Heart left ventricle (tissue), 16 donors: Measurements from ENCODE around the gene HOXB1. TPM values are rescaled to one million over a fixed set of nuclear protein-coding genes. Genes with fewer than 3 reads are reported as not detected.
A peak's percentile ranks its signal among the peaks of the same experiment; 100 is the strongest.

Experiments
- ATAC-seq, 4 donors: fragments of 200-7000 bp; cut with Tn5 transposase; one replicate each; pipeline ENCODE4 v1.9.1; 2020 to 2022; ENCODE audit warnings: moderate library complexity in 4 of 4, mild to moderate bottlenecking in 3 of 4, moderate number of reproducible peaks in 1 of 4
- DNase-seq, 5 donors: peaks; one replicate each; pipeline ENCODE4 v3.0.0-alpha.2; 2020
- H3K27ac ChIP-seq, 12 donors: fragments of 200-600 bp; sonication (generic) in 4 of 12; one replicate each; pipeline versions ENCODE4 v1.5.0 to v1.8.0; 2016 to 2022; ENCODE audit warnings: mild to moderate bottlenecking in 2 of 12
- H3K27me3 ChIP-seq, 9 donors: fragments of 200-600 bp; sonication (generic) in 2 of 9; one replicate each; pipeline versions ENCODE4 v1.5.1 to v1.8.0; 2016 to 2022; ENCODE audit warnings: mild to moderate bottlenecking in 3 of 9
- H3K36me3 ChIP-seq, 9 donors: fragments of 200-600 bp; sonication (generic) in 2 of 9; one replicate each; pipeline versions ENCODE4 v1.5.0 to v1.8.0; 2018 to 2022; ENCODE audit warnings: mild to moderate bottlenecking in 2 of 9
- H3K4me1 ChIP-seq, 12 donors: fragments of 200-600 bp; sonication (generic) in 4 of 12; one replicate each; pipeline versions ENCODE4 v1.5.0 to v1.8.0; 2016 to 2022; ENCODE audit warnings: mild to moderate bottlenecking in 3 of 12
- H3K4me3 ChIP-seq, 12 donors: fragments of 200-600 bp; sonication (generic) in 4 of 12; one replicate each; pipeline versions ENCODE4 v1.5.0 to v1.8.0; 2017 to 2022; ENCODE audit warnings: mild to moderate bottlenecking in 9 of 12, moderate library complexity in 4 of 12
- H3K9me3 ChIP-seq, 12 donors: fragments of 200-600 bp; sonication (generic) in 4 of 12; one replicate each; pipeline versions ENCODE4 v1.5.0 to v1.8.0; 2016 to 2022; ENCODE audit warnings: mild to moderate bottlenecking in 1 of 12
- CTCF ChIP-seq, 12 donors: fragments of 200-600 bp; sonication (generic) in 4 of 12; IDR thresholded peaks; one replicate each; pipeline versions ENCODE4 v1.5.0 to v1.8.0; 2018 to 2022; ENCODE audit warnings: antibody characterized with exemption in 12 of 12, mild to moderate bottlenecking in 5 of 12
- POLR2A ChIP-seq, 2 donors: fragments of 450-650 bp; IDR thresholded peaks; one replicate each; pipeline ENCODE4 v1.6.1; 2017; ENCODE audit warnings: antibody characterized with exemption in 2 of 2, mild to moderate bottlenecking in 2 of 2, moderate library complexity in 2 of 2
- WGBS, 4 donors: extraction: QIAGEN DNeasy Blood & Tissue Kit in 2 of 4; methylation state at CpG; one replicate each; pipeline versions ENCODE4 v1.1.5 to v1.1.7; 2013 to 2018; 5-methylcytosine and 5-hydroxymethylcytosine counted together
- intact Hi-C, 10 donors: fragments of 100-400 bp; cut with DNase I; formaldehyde crosslinking; loops; one replicate each; pipeline versions ENCODE4 v1.11.1 to v1.14.2; 2022
- polyA plus RNA-seq, 2 donors: library from polyadenylated mRNA; stranded (reverse); fragments of 200-250 nt; gene quantifications; one replicate each; pipeline ENCODE4 v1.2.3, GENCODE V29; 2013
- total RNA-seq, 9 donors: library from RNA; depleted of rRNA in 2 of 9; stranded (reverse); fragments of >200 nt in 2 of 9; fragmentation: NEBNext Ultra II Directional in 3 of 9; extraction: Animal tissue kit (Norgen Biotek cat#: 25700) in 3 of 9; gene quantifications; one replicate each; pipeline versions ENCODE4 v1.1.0 to v1.2.4, GENCODE V29; 2016 to 2023
- donor health status: ischemic (EF 13 %, LVEDD 7.1; RV severe dilation, severe dysfunction).
- donor health status: healthy with polysubstance abuse.
- donor health status: DM: no; HTN: yes; CAD: no.
- donor health status: DM: no; HTN: no; CAD: no.
- donor health status: ischemic (EF 25% LVEDD 6.9; RV normal size, moderate dysfunction).
- donor health status: ischemic (EF 25% LVEDD 5.7; RV mildly dilated, moderate dysfunction).
- donor health status: healthy.
- donor health status: DM: yes; HTN: yes; CAD: no.
- donor health status: ischemic (EF 35%, LVEDD 5.7; RV mildly dilated, moderate dysfunction).
- donor health status: nonischemic (EF 11% LVEDD 7.7; RV severe dilation, severe dysfunction).
- donor health status: DM: yes; HTN: yes; CAD: no.
- donor health status: PGD.
- donor health status: ischemic (EF 29% LVEDD 5.4; RV normal size, mild dysfunction).
- donor health status: nonischemic (EF 23%, LVEDD 6.1; RV moderate dilation, normal function).

The HOXB1 gene
- total and polyA plus RNA-seq, 11 donors, result not detected

- TF ChIP-seq POLR2A (IDR thresholded peaks at IDR 0.05), result no peak
- Histone ChIP-seq H3K4me1 (peaks cover 0 to 40% (median 7%) of the 10 kb centered on the region in 12 donors), H3K27ac (peak overlapping the region in 1 of 12 donors; percentile 90), H3K9me3 (no peaks in the 10 kb centered on the region), H3K36me3 (peaks cover 0 to 10% (median 0%) of the 10 kb centered on the region in 9 donors), H3K4me3 (no peak overlapping the region), H3K27me3 (peaks cover 0 to 94% (median 66%) of the 10 kb centered on the region in 9 donors)
- 36 to 58% (median 45%) methylated on average over 31 to 70 of the region's 70 CpGs for WGBS, 4 donors
- DNase-seq (no peak), ATAC-seq (no peak)
- intact Hi-C loops, result no loop called here
Measured at GRCh38 chr17:48550502-48551213, 19.8 kb upstream of the HOXB1 start.

GRCh38 chr17:48549914-48550501 lies 19.2 kb upstream of the HOXB1 start:
- no peaks in the 10 kb centered on the region for H3K9me3 ChIP-seq

GRCh38 chr17:48549281-48549630 lies 18.4 kb upstream of the HOXB1 start:
- WGBS, 4 donors, result 52 to 69% (median 62%) methylated on average over 3 of the region's 3 CpGs
- H3K4me3 ChIP-seq, result no peak overlapping the region
- ATAC-seq (no peak), DNase-seq (no peak)
- H3K4me1 ChIP-seq, result peaks cover 0 to 46% (median 9%) of the 10 kb centered on the region in 12 donors
- H3K27ac ChIP-seq, result peak overlapping the region in 1 of 12 donors; percentile 90
- peaks cover 0 to 10% (median 0%) of the 10 kb centered on the region in 9 donors for H3K36me3 ChIP-seq
- no peaks in the 10 kb centered on the region for H3K9me3 ChIP-seq
- intact Hi-C loops, result no loop called here
- H3K27me3 ChIP-seq, result peaks cover 0 to 96% (median 62%) of the 10 kb centered on the region in 9 donors
- TF ChIP-seq CTCF (IDR thresholded peaks at IDR 0.05) (no peak), POLR2A (IDR thresholded peaks at IDR 0.05) (no peak)

More at GRCh38 chr17:48549914-48550501, 19.2 kb upstream of the HOXB1 start:
- Histone ChIP-seq H3K4me1 (peaks cover 0 to 47% (median 8%) of the 10 kb centered on the region in 12 donors), H3K27ac (peak overlapping the region in 1 of 12 donors; percentile 90), H3K4me3 (no peak overlapping the region), H3K27me3 (peaks cover 0 to 96% (median 64%) of the 10 kb centered on the region in 9 donors), H3K36me3 (peaks cover 0 to 10% (median 0%) of the 10 kb centered on the region in 9 donors)
- DNase-seq, result no peak
- WGBS, 4 donors, result 42 to 68% (median 57%) methylated on average over 11 to 18 of the region's 18 CpGs
- ATAC-seq, result no peak
- intact Hi-C loops, result no loop called here
- TF ChIP-seq POLR2A (IDR thresholded peaks at IDR 0.05), result no peak
- peak in 1 of 12 donors; percentile 7 for TF ChIP-seq CTCF (IDR thresholded peaks at IDR 0.05)

- peak overlapping the region in 2 of 12 donors; percentile 90 to 94 for H3K27ac ChIP-seq
- peaks cover 0 to 45% (median 9%) of the 10 kb centered on the region in 12 donors for H3K4me1 ChIP-seq
- H3K36me3 ChIP-seq, result peaks cover 0 to 10% (median 0%) of the 10 kb centered on the region in 9 donors
- H3K9me3 ChIP-seq, result no peaks in the 10 kb centered on the region
- H3K27me3 ChIP-seq, result peaks cover 0 to 96% (median 58%) of the 10 kb centered on the region in 9 donors
- DNase-seq, result no peak
- 45 to 62% (median 61%) methylated on average over 6 of the region's 6 CpGs for WGBS, 4 donors
- TF ChIP-seq POLR2A (IDR thresholded peaks at IDR 0.05) (no peak), CTCF (IDR thresholded peaks at IDR 0.05) (no peak)
- no peak for ATAC-seq
- intact Hi-C loops, result no loop called here
- peak overlapping the region in 1 of 12 donors; percentile 44 for H3K4me3 ChIP-seq
Measured at GRCh38 chr17:48548523-48549280, 17.9 kb upstream of the HOXB1 start.
